Stimulated activated CD8-positive, alpha-beta memory T cell treated with anti-CD3 and anti-CD28 coated beads, Interleukin-15, amount 100 ng/mL, for 1 hour (primary cell): ENCODE results near the gene ECHS1.
A peak's percentile ranks its signal among the peaks of the same experiment; 100 is the strongest.
"Not testable (repeated sequence)": the region's sequence is repeated elsewhere in the genome, so short reads cannot be mapped to it uniquely, and the experiment has no call there.

Experiments used
- DNase-seq: peaks from one replicate; pipeline ENCODE4 v3.0.0-alpha.2; 2020; ENCODE audit warnings: low read depth

Gene ECHS1

DNA sequence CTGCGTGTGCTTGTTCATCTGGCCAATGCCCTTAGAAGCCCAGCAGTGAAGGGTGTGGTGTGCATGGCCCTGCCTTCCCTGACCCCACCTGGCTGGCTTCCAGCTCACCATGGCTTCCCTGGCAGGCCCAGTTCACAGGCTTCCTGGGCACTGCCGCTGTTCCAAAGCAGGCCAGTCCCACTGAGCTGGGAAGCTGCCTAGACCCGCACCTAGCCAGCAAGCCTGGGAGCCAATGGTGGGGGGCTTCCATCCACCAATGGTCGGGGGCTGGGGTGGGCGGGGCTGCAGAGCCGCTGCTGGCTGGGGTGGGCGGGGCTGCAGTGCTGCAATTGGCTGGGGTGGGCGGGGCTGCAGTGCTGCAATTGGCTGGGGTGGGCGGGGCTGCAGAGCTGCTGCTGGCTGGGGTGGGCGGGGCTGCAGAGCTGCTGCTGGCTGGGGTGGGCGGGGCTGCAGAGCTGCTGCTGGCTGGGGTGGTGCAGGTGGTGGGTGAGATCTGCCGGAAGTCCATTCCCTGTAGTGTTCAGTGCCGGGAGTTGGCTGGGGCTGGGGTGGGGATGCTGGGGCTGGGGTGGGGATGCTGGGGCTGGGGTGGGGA is 48.9 kb downstream of the ECHS1 start:
- peak; percentile 22 for DNase-seq

DNA sequence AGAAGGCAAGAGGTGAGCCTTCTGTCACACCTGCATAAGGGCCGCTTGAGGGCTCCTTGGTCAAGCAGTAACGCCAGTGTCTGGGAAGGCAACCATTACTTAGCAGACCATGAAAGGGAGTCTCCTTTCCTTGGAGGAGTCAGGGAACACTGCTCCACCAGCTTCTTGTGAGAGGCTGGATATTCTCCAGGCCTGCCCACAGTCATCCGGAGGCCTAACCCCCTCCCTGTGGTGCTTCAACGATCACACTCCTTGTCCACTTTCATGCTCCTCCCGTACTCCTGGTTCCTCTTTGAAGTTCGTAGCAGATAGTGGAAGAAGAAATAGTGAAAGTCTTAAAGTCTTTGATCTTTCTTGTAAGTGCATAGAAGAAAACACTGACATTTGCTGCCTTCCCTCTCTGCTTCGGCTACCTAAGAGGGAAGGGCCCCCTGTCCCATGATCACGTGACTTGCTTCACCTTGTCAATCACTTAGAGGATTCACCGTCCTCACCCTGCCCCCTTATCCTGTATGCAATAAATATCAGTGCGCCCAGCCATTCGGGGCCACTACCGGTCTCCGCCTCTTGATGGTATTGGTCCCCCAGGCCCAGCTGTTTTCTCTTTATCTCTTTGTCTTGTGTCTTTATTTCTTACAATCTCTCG is 51.0 kb downstream of the ECHS1 start:
- not testable (repeated sequence) for DNase-seq

DNA sequence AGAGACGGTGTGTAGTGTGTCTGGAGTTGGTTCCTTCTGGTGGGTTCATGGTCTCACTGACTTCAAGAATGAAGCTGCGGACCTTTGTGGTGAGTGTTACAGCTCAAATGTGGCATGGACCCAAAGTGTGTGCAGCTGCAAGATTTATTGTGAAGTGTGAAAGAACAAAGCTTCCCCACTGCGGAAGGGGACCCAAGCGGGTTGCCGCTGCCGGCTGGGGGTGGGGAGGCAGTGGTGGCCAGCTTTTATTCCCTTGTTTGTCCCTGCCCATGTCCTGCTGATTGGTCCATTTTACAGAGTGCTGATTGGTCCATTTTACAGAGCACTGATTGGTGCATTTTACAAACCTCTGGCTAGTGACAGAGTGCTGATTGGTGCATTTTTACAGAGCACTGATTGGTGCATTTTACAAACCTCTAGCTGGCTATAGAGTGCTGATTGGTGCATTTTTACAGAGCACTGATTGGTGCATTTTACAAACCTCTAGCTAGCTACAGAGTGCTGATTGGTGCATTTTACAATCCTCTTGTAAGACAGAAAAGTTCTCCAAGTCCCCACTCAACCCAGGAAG is 52.2 kb downstream of the ECHS1 start:
- not testable (repeated sequence) for DNase-seq

DNA sequence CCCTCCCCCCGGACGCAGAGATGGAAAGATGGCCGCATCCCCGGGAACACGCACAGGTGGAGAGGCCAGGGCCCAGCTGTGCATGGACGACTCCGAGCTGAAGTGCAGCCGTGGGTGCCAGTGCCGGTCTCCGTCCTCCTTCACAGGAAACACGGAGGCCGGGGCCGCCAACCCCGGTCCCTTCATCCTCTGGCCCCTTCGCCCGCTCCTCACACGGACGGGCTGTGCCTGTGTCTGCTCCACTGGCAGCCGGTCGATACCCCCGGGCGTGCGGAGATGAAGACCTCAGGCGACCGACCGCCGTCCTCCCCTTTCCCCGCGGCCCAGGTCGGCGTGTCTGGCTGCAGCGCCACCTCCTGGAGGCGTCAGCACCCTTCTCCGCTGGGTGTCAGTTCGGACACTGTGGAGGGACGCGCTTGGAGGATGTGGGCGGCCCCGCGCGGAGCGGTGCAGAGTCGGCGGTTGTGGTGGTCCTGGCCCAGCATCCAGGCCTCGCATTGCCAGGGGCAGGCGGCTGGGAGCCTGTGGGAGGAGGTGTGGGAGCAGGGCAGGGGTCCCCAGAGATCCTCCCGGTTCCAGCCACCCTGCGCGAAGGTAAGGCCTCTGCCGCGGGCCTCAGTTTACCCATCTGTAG is 54.5 kb downstream of the ECHS1 start:
- DNase-seq: peak; percentile 44

DNA sequence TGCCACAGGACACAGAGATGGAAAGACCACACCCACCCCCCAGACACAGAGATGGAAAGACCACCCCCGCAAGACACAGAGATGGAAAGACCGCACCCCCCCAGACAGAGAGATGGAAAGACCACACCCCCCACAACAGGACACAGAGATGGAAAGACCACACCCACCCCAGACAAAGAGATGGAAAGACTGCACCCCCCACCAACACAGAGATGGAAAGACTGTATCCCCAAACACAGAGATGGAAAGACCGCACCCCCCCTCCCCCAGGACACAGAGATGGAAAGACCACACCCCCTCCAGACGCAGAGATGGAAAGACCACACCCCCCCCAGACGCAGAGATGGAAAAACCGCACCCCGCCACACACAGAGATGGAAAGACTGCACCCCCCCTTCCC is 56.4 kb downstream of the ECHS1 start:
- DNase-seq: no peak

DNA sequence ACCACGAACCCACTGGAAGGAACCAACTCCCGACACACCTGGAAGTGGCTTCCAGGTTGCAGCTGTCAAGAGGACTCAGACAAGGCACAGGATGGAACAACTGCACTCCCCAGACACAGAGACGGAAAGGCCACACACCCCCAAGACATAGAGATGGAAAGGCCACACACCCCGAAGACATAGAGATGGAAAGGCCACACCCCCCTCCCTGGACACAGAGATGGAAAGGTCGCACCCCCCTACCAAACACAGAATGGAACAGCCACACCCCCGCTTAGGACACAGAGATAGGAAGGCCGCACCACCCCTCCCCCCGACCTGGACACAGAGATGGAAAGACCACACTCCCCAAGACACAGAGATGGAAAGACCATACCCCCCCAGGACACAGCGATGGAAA is 56.9 kb downstream of the ECHS1 start:
- no peak for DNase-seq

DNA sequence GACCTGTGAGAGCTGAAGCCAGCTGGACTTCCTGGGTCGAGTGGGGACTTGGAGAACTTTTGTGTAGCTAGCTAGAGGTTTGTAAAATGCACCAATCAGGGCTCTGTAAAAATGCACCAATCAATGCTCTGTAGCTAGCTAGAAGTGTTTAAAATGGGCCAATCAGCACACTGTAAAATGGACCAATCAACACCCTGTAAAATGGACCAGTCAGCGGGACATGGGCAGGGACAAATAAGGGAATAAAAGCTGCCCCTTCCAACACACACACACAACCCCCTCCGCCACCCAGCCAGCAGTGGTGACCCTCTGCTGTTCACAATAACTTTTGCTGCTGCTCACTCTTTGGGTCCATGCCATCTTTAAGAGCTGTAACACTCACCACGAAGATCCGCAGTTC is 57.3 kb downstream of the ECHS1 start:
- no peak for DNase-seq

DNA sequence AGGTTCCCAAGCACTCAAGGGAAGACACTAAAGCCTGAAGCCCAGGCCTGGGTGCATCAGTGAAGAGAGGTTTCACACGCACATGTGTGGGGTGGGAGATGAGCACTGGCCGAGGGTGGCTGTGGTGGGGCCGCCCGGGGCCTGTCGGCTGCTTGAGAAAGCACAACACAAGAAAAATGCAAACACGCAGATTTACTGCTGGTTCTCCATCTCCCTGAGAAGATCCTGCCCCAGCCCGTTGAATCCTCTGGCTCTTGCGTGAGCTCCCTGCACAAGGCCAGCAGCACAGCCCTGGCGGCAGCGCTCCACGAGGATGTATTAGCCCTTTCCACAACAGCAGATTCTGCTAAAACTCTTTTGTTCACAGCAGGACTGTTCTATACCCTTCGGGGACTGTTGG is 58.2 kb downstream of the ECHS1 start:
- DNase-seq: no peak

DNA sequence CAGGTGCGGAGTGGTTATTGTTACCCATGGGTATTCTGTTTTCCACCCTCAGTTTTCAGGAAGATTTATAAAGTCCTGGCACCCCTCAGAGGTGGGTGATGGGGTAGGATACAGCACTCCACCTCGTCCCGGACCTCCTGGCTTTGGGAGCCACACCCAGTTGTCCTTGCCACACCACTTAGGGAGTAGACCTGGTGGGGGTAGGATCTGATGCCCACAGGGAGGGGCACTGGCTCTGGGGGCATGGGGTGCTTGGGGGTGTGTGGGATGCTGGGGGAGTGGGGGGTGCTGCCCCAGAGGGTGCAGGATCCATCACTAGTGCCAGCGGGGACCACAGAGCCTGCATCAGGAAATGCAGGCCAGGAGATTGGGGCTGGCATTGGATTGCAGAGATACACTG is 60.0 kb downstream of the ECHS1 start:
- DNase-seq: no peak

DNA sequence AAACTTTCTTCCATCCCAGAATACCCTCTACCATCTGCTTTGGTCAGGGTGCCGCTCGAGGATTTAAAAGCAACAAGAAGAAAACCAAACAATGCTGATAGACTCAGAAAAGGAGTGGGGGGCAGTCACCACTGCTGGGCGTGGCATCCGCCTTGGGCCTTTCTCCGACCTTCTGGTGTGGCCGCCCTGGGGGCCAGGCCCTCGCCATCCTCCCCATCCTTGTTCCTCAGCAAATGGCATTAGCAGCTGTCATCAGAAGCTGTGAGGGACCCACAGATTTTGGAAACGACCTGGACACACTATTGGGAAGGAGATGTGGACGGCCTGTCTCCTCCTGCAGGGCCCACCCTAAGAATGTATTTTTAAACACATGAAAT is 60.4 kb downstream of the ECHS1 start:
- no peak for DNase-seq
